ENCODE data around the gene CPXM1. TPM values are rescaled to one million over a fixed set of nuclear protein-coding genes. Genes with fewer than 3 reads are reported as not detected.

The CPXM1 gene
- polyA plus RNA-seq, 3 donors: 0.05 TPM; not detected in 2

- no peak overlapping the region for H3K4me3 ChIP-seq (replicated peaks in 1 of 3; ENCODE audit: low read depth in 2 of 3, low read length in 3 of 3)
- H3K27ac Mint-ChIP-seq: no peak overlapping the region
- H3K4me1 Mint-ChIP-seq: no peaks in the 10 kb centered on the region
- H3K79me2 ChIP-seq (ENCODE audit: insufficient read depth, low read length): no peaks in the 10 kb centered on the region
- H3K9me3 Mint-ChIP-seq: peaks cover 0 to 5% (median 0%) of the 10 kb centered on the region in 7 donors
- H4K20me1 ChIP-seq (ENCODE audit: insufficient read depth, low read length): no peaks in the 10 kb centered on the region
- no peak overlapping the region for H3K4me3 Mint-ChIP-seq
- TF ChIP-seq, protein P1, sequence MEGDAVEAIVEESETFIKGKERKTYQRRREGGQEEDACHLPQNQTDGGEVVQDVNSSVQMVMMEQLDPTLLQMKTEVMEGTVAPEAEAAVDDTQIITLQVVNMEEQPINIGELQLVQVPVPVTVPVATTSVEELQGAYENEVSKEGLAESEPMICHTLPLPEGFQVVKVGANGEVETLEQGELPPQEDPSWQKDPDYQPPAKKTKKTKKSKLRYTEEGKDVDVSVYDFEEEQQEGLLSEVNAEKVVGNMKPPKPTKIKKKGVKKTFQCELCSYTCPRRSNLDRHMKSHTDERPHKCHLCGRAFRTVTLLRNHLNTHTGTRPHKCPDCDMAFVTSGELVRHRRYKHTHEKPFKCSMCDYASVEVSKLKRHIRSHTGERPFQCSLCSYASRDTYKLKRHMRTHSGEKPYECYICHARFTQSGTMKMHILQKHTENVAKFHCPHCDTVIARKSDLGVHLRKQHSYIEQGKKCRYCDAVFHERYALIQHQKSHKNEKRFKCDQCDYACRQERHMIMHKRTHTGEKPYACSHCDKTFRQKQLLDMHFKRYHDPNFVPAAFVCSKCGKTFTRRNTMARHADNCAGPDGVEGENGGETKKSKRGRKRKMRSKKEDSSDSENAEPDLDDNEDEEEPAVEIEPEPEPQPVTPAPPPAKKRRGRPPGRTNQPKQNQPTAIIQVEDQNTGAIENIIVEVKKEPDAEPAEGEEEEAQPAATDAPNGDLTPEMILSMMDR (IDR thresholded peaks at IDR 0.05): no peak
- no peak overlapping the region for H3K4me2 ChIP-seq (replicated peaks; ENCODE audit: extremely low read depth, low read length, poor library complexity, severe bottlenecking)
- H3K9me3 ChIP-seq (replicated peaks in 1 of 2; ENCODE audit: control insufficient read depth in 1 of 2, insufficient read depth in 1 of 2, low read length in 2 of 2): no peaks in the 10 kb centered on the region
- whole genome bisulfite sequencing (ENCODE audit: insufficient coverage): 100% methylated on average over 2 of the region's 4 CpGs
- H3K36me3 Mint-ChIP-seq: no peaks in the 10 kb centered on the region
- DNase-seq: no peak
- no peak overlapping the region for H2AFZ ChIP-seq (ENCODE audit: insufficient read depth, low read depth, low read length, poor library complexity, severe bottlenecking)
- no peaks in the 10 kb centered on the region for H3K27me3 ChIP-seq (ENCODE audit: control insufficient read depth in 2 of 2, insufficient read depth in 2 of 2, low read length in 2 of 2)
- H3K27me3 Mint-ChIP-seq (ENCODE audit: low read depth in 3 of 3): peaks cover 6 to 7% (median 7%) of the 10 kb centered on the region in 3 donors
- no peaks in the 10 kb centered on the region for H3K36me3 ChIP-seq (replicated peaks in 1 of 2; ENCODE audit: control insufficient read depth in 1 of 2, insufficient read depth in 2 of 2, low read length in 2 of 2)
- H3K27ac ChIP-seq (ENCODE audit: low read depth in 1 of 2, low read length in 2 of 2): no peak overlapping the region
- H3K9ac ChIP-seq (ENCODE audit: insufficient read depth, low read length, poor library complexity, severe bottlenecking): no peak overlapping the region
- no peaks in the 10 kb centered on the region for H3K4me1 ChIP-seq (ENCODE audit: control insufficient read depth in 1 of 2, insufficient read depth in 2 of 2, low read length in 2 of 2)
- intact Hi-C loops (cut with micrococcal nuclease): no loop called here
Observed at GRCh38 chr20:2761885-2762284, 38.5 kb downstream of the CPXM1 start.

- no peak for DNase-seq
- Histone ChIP-seq H3K27ac (ENCODE audit: low read depth in 1 of 2, low read length in 2 of 2) (no peak overlapping the region), H3K4me1 (ENCODE audit: control insufficient read depth in 1 of 2, insufficient read depth in 2 of 2, low read length in 2 of 2) (no peaks in the 10 kb centered on the region), H3K9ac (ENCODE audit: insufficient read depth, low read length, poor library complexity, severe bottlenecking) (no peak overlapping the region), H4K20me1 (ENCODE audit: insufficient read depth, low read length) (no peaks in the 10 kb centered on the region), H3K9me3 (replicated peaks in 1 of 2; ENCODE audit: control insufficient read depth in 1 of 2, insufficient read depth in 1 of 2, low read length in 2 of 2) (no peaks in the 10 kb centered on the region), H2AFZ (ENCODE audit: insufficient read depth, low read depth, low read length, poor library complexity, severe bottlenecking) (no peak overlapping the region), H3K79me2 (ENCODE audit: insufficient read depth, low read length) (no peaks in the 10 kb centered on the region), H3K27me3 (ENCODE audit: control insufficient read depth in 2 of 2, insufficient read depth in 2 of 2, low read length in 2 of 2) (peaks cover 0 to 6% of the 10 kb centered on the region in 2 donors), H3K36me3 (replicated peaks in 1 of 2; ENCODE audit: control insufficient read depth in 1 of 2, insufficient read depth in 2 of 2, low read length in 2 of 2) (no peaks in the 10 kb centered on the region), H3K4me3 (replicated peaks in 1 of 3; ENCODE audit: low read depth in 2 of 3, low read length in 3 of 3) (no peak overlapping the region), H3K4me2 (replicated peaks; ENCODE audit: extremely low read depth, low read length, poor library complexity, severe bottlenecking) (no peak overlapping the region)
- no peaks in the 10 kb centered on the region for H3K36me3 Mint-ChIP-seq
- TF ChIP-seq, protein P1 (IDR thresholded peaks at IDR 0.05): no peak
- no peak overlapping the region for H3K27ac Mint-ChIP-seq
- intact Hi-C loops (cut with micrococcal nuclease): no loop called here
- no peak overlapping the region for H3K4me3 Mint-ChIP-seq
- no peaks in the 10 kb centered on the region for H3K4me1 Mint-ChIP-seq
- peaks cover 0 to 5% (median 0%) of the 10 kb centered on the region in 7 donors for H3K9me3 Mint-ChIP-seq
- 100% methylated on average over 2 of the region's 2 CpGs for WGBS (ENCODE audit: insufficient coverage)
- peaks cover 9 to 16% (median 13%) of the 10 kb centered on the region in 3 donors for H3K27me3 Mint-ChIP-seq (ENCODE audit: low read depth in 3 of 3)
Observed at GRCh38 chr20:2760952-2761305, 39.5 kb downstream of the CPXM1 start.
